HG03442 (cell line): Measurements from ENCODE around the gene TRAPPC2.
"Not testable (repeated sequence)": the region's sequence is repeated elsewhere in the genome, so short reads cannot be mapped to it uniquely, and the experiment has no call there.

ENCODE experiments used
- ATAC-seq: cut with Tn5 transposase; IDR thresholded peaks from one replicate; pipeline ENCODE4 v1.9.1; 2021; ENCODE audit warnings: mild to moderate bottlenecking, moderate library complexity; ENCODE audit not compliant: unreplicated experiment

The TRAPPC2 gene

DNA sequence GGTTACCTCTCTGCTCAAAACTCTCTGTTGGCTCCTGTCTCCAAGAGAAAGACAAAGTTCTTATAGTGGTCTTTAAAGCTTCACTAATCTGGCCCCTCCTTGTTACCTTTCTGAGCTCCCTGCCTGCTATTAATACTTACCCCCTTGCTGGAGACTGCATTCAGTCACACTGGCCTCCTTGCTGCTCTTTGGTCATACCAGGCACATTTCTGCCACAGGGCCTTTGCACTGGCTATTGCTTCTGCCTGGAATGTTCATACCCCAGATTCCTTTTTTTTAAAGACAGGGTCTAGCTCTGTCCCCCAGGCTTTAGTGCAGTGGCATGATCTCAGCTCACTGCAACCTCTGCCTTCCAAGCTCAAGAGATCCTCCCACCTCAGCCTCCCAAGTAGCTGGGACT lies 61.4 kb downstream of the TRAPPC2 start:
- no peak for ATAC-seq

DNA sequence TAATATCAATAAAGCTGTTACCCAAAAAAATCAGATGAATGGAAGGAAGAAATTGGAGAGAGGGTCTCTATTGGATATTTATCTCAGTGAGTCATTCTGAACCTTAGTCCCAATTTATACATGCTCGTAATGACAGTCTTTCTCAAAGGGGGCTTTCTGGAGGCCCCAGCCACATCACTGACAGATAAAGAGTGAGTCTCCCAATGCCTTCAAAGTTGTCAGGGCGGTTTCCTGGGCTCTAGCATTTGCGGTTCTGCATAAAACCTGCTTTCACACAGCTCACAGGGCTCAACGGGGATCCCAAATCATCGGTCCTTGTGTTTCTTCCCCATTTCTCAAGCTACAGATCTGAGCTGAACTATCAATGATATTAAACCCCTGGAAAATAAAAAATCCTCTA lies 64.2 kb downstream of the TRAPPC2 start:
- ATAC-seq: no peak

DNA sequence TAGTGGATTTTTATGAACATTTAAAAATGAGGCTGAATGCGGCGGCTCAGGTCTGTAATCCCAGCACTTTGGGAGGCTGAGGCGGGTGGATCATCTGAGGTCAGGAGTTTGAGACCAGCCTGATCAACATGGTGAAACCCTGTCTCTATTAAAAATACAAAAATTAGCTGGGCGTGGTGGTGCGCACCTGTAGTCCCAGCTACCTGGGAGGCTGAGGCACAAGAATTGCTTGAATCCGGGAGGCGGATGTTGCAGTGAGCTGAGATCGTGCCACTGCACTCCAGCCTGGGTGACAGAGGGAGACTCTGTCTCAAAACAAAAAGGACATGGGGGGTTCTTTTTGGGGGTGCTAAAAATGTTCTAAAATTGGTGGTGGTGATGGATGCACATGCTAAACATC lies 64.7 kb downstream of the TRAPPC2 start:
- not testable (repeated sequence) for ATAC-seq

DNA sequence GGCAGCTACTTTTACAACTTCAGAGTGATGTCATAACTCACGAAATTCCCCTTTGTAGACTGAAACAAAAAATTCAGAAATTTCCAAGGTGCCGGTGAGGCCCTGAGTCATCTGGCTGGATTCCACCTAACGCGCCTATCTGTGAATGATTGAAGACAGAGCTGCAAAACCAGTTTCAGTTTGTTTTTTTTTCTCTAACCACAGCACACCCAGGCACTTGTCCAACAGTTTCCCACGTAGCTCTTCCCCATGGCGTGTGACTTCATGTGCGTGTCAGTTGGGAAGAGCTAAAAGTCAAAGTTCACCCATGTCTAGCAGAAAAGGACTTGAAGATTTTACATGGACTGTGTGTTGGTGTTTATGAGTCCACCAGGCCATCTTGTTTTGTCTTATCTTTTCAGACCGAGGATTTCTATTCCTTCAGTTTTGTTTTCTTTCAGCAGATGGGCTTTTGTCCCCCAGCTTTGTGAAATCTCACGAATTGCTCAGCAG lies 65.1 kb downstream of the TRAPPC2 start:
- ATAC-seq: peak; percentile 69

DNA sequence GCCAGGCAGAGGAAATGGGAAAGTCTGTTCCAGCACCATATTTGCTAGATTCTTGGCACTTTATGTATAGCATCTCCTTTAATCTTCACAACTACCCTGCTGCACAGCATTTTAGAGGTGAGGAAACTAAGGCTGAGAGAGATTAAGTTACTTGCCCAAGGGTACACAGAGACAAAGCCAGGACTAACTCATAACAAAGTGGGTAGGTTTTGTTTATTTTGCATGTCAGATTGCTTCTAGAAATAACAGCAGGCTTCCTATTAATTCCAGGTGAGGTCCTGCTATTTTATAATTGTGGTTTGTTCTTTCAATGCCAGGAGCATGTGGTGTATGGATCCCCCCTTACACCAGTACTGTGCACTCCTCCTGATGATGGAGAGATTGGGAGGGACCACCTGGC lies 66.5 kb downstream of the TRAPPC2 start:
- ATAC-seq: no peak

DNA sequence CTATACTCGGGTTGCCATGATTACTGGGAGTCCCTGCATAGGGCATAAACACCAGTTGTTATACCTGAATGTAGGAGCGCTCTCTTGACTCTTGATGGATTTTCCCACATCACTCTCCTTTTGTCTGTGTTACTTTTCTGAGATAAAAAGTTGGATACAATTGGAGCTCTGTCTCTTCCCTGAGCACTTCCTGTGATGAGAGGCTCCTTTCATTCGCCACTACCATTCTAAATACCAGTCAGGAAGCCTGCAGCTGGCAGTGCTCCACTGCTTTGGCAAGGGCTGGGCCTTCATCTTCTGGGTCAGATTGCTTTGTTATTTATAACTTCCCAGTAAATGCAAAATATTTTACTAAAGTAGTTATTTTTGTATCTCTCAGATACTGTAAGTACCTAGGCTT lies 67.6 kb downstream of the TRAPPC2 start:
- ATAC-seq: no peak

DNA sequence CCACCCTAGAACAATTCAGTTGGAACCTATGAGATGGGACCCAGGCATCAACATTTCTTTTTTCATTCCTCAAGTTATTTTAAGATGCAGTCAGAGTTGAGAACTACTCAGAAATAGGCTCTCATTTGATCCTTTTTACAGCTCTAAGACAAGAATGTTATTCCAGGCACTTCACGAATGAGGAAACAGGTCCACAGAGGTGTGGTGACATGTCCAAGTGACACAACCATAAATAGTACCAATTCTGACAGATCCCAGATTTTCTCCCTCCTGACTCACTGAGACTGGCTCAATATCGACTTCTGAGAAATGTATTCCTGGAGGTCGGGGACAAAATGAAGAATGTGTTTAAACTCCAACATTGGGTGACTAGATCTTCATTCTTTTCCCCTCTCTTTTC lies 70.4 kb downstream of the TRAPPC2 start:
- no peak for ATAC-seq

DNA sequence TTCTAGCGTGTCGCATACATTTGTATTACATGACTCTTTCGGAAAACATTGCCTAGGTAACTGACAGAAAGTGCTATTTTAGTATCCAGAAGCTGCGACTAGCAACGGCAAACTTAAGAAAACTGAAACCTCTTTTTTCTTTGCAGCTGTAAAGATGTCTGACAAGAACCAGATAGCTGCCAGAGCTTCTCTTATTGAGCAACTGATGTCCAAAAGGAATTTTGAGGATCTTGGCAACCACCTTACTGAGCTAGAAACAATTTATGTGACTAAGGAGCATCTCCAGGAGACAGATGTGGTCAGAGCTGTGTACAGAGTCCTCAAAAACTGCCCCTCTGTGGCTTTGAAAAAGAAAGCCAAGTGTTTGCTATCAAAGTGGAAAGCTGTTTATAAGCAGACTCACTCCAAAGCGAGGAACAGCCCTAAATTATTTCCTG lies 72.0 kb downstream of the TRAPPC2 start:
- no peak for ATAC-seq
